WTC11 (cell line): ENCODE data around the gene UBP1. TPM values are rescaled to one million over a fixed set of nuclear protein-coding genes. Genes with fewer than 3 reads are reported as not detected.

ENCODE experiments used
- ATAC-seq: fragments of 200-7000 bp; cut with Tn5 transposase; 2 replicates; pipeline ENCODE4 v1.10.0; 2021; ENCODE audit warnings: mild to moderate bottlenecking, moderate library complexity
- CTCF ChIA-PET: fragments of 300-600 bp; sonication (Branson Sonifier 250); formaldehyde crosslinking; loops from one replicate; lab custom pipeline; 2021; ENCODE audit warnings: antibody characterized with exemption; lab: Charles Lee
- POLR2A ChIA-PET: fragments of 350-600 bp; sonication (Branson Sonifier 250); formaldehyde crosslinking; loops from one replicate; lab custom pipeline; 2021; ENCODE audit warnings: antibody characterized with exemption; lab: Charles Lee
- DNase-seq: peaks from one replicate; pipeline ENCODE4 v3.0.0; 2021; ENCODE audit warnings: low spot score
- H3K27ac Mint-ChIP-seq: 2 replicates; pipeline ENCODE4 v1.8.0; 2021; ENCODE audit warnings: mixed read lengths
- H3K27me3 Mint-ChIP-seq: 2 replicates; pipeline ENCODE4 v1.8.0; 2021; ENCODE audit warnings: low read depth, mild to moderate bottlenecking, moderate library complexity, mixed read lengths
- H3K36me3 Mint-ChIP-seq: 2 replicates; pipeline ENCODE4 v1.8.0; 2021; ENCODE audit warnings: mixed read lengths
- H3K4me1 Mint-ChIP-seq: 2 replicates; pipeline ENCODE4 v1.8.0; 2022; ENCODE audit warnings: mixed read lengths
- H3K4me3 Mint-ChIP-seq: 2 replicates; pipeline ENCODE4 v1.8.0; 2021; ENCODE audit warnings: mild to moderate bottlenecking, moderate library complexity, mixed read lengths
- H3K9me3 Mint-ChIP-seq: 2 replicates; pipeline ENCODE4 v1.8.0; 2021; ENCODE audit warnings: mixed read lengths
- AFF4 ChIP-seq: sonication (generic); formaldehyde crosslinking; IDR thresholded peaks from 2 replicates; pipeline ENCODE4 v1.8.1; 2023; ENCODE audit warnings: mild to moderate bottlenecking, missing genetic modification reagents, borderline replicate concordance
- ATF1 ChIP-seq: sonication (generic); formaldehyde crosslinking; IDR thresholded peaks from 2 replicates; pipeline ENCODE4 v1.8.1; 2023; ENCODE audit warnings: mild to moderate bottlenecking, moderate library complexity, missing genetic modification reagents
- ATF6 ChIP-seq: sonication (generic); formaldehyde crosslinking; IDR thresholded peaks from 2 replicates; pipeline ENCODE4 v1.8.1; 2023; ENCODE audit warnings: mild to moderate bottlenecking, missing genetic modification reagents
- CDX4 ChIP-seq: fragments of 250-450 bp; sonication (Bioruptor Pico); IDR thresholded peaks from 2 replicates; pipeline ENCODE4 v1.9.0; 2021; ENCODE audit warnings: moderate library complexity, mild to moderate bottlenecking, inconsistent platforms, borderline replicate concordance
- CREB1 ChIP-seq: sonication (generic); formaldehyde crosslinking; IDR thresholded peaks from 2 replicates; pipeline ENCODE4 v1.8.0; 2023; ENCODE audit warnings: mild to moderate bottlenecking, missing genetic modification reagents
- E2F1 ChIP-seq: sonication (generic); formaldehyde crosslinking; IDR thresholded peaks from 2 replicates; pipeline ENCODE4 v1.8.0; 2022; ENCODE audit warnings: mild to moderate bottlenecking, missing genetic modification reagents
- ELF4 ChIP-seq: sonication (generic); formaldehyde crosslinking; IDR thresholded peaks from 2 replicates; pipeline ENCODE4 v1.8.1; 2022; ENCODE audit warnings: low read depth, mild to moderate bottlenecking, moderate library complexity, missing genetic modification reagents
- IRF2 ChIP-seq: sonication (generic); formaldehyde crosslinking; IDR thresholded peaks from 2 replicates; pipeline ENCODE4 v1.8.0; 2022; ENCODE audit warnings: low read depth, missing genetic modification reagents, borderline replicate concordance
- MYBL2 ChIP-seq: sonication (generic); formaldehyde crosslinking; IDR thresholded peaks from 2 replicates; pipeline ENCODE4 v1.8.1; 2023; ENCODE audit warnings: mild to moderate bottlenecking, moderate library complexity, missing genetic modification reagents
- NFE2L1 ChIP-seq: sonication (generic); formaldehyde crosslinking; IDR thresholded peaks from 2 replicates; pipeline ENCODE4 v1.8.1; 2023; ENCODE audit warnings: missing genetic modification reagents
- OVOL2 ChIP-seq: fragments of 250-450 bp; sonication (Bioruptor Pico); IDR thresholded peaks from 2 replicates; pipeline ENCODE4 v1.9.0; 2021; ENCODE audit warnings: mild to moderate bottlenecking, borderline replicate concordance
- SOX15 ChIP-seq: fragments of 250-450 bp; sonication (Bioruptor Pico); IDR thresholded peaks from 2 replicates; pipeline ENCODE4 v1.9.0; 2021; ENCODE audit warnings: mild to moderate bottlenecking
- TEAD1 ChIP-seq: sonication (generic); formaldehyde crosslinking; IDR thresholded peaks from 2 replicates; pipeline ENCODE4 v1.8.0; 2022; ENCODE audit warnings: mild to moderate bottlenecking, missing genetic modification reagents
- ZNF219 ChIP-seq: sonication (generic); formaldehyde crosslinking; IDR thresholded peaks from 2 replicates; pipeline ENCODE4 v1.8.0; 2023; ENCODE audit warnings: missing genetic modification reagents, mild to moderate bottlenecking, borderline replicate concordance
- ZNF532 ChIP-seq: fragments of 250-450 bp; sonication (Bioruptor Pico); IDR thresholded peaks from 2 replicates; pipeline ENCODE4 v1.9.0; 2021; ENCODE audit warnings: mild to moderate bottlenecking, borderline replicate concordance
- total RNA-seq: library from RNA; stranded (reverse); gene quantifications from 3 replicates; pipeline ENCODE4 v1.2.3, GENCODE V29; 2021
- TF ChIP-seq, protein P1 (sequence below): sonication (generic); formaldehyde crosslinking; IDR thresholded peaks from 2 replicates; pipeline ENCODE4 v1.8.1; 2022; ENCODE audit warnings: mild to moderate bottlenecking, missing genetic modification reagents, moderate library complexity, borderline replicate concordance
- TF ChIP-seq, protein P2 (sequence below): sonication (generic); formaldehyde crosslinking; IDR thresholded peaks from 2 replicates; pipeline ENCODE4 v1.8.0; 2023; ENCODE audit warnings: mild to moderate bottlenecking, missing genetic modification reagents

UBP1 gene
- total RNA-seq, 1 experiment from 2014 or later = 72.6 TPM

GRCh38 chr3:33425453-33425852 lies 14.8 kb downstream of the UBP1 start:
- H3K4me1 Mint-ChIP-seq = peaks cover 58% of the 10 kb centered on the region
- no peak for DNase-seq
- H3K36me3 Mint-ChIP-seq = peaks cover 39% of the 10 kb centered on the region
- TF ChIP-seq AFF4 (CRISPR knock-in tag) = no peak
- no peak for TF ChIP-seq SOX15 (CRISPR knock-in tag)
- TF ChIP-seq, protein P1, sequence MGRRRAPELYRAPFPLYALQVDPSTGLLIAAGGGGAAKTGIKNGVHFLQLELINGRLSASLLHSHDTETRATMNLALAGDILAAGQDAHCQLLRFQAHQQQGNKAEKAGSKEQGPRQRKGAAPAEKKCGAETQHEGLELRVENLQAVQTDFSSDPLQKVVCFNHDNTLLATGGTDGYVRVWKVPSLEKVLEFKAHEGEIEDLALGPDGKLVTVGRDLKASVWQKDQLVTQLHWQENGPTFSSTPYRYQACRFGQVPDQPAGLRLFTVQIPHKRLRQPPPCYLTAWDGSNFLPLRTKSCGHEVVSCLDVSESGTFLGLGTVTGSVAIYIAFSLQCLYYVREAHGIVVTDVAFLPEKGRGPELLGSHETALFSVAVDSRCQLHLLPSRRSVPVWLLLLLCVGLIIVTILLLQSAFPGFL = no peak
- TF ChIP-seq NFE2L1 (CRISPR knock-in tag) = no peak
- no peak for TF ChIP-seq OVOL2 (CRISPR knock-in tag)
- TF ChIP-seq CDX4 (CRISPR knock-in tag) = no peak
- TF ChIP-seq E2F1 (CRISPR knock-in tag) = no peak
- no peak for TF ChIP-seq TEAD1 (CRISPR knock-in tag)
- TF ChIP-seq ATF1 (CRISPR knock-in tag) = no peak
- TF ChIP-seq, all 79 proteins: peak for 0
- Mint-ChIP-seq H3K9me3 (no peaks in the 10 kb centered on the region), H3K27me3 (no peaks in the 10 kb centered on the region), H3K4me3 (peak overlapping the region; percentile 23), H3K27ac (no peak overlapping the region)
- ChIA-PET POLR2A (interaction anchor here (0.9 to 1.7 kb wide), 2 partner anchors 12 to 15 kb away, joined by 6 to 7 read pairs; no protein-coding TSS in a partner anchor), CTCF (interaction anchor here (1.0 to 1.1 kb wide), 2 partner anchors 52 to 362 kb away, joined by 4 to 8 read pairs; no protein-coding TSS in a partner anchor)
- no peak for ATAC-seq

- H3K4me1 Mint-ChIP-seq = peaks cover 52% of the 10 kb centered on the region
- no peaks in the 10 kb centered on the region for H3K9me3 Mint-ChIP-seq
- H3K36me3 Mint-ChIP-seq = peaks cover 42% of the 10 kb centered on the region
- H3K27me3 Mint-ChIP-seq = no peaks in the 10 kb centered on the region
- no peak for ATAC-seq
- POLR2A ChIA-PET = interaction anchor here (1.7 kb wide), 1 partner anchor 16 kb away, joined by 7 read pairs; no protein-coding TSS in a partner anchor
- CTCF ChIA-PET = no interaction called here
- H3K4me3 Mint-ChIP-seq = peak overlapping the region; percentile 23; the same call in 1 of the 2 replicates
- H3K27ac Mint-ChIP-seq = no peak overlapping the region
- no peak for DNase-seq
- TF ChIP-seq MYBL2 (CRISPR knock-in tag) (no peak), IRF2 (CRISPR knock-in tag) (no peak), CREB1 (CRISPR knock-in tag) (no peak), ELF4 (no peak), ZNF219 (CRISPR knock-in tag) (no peak), ZNF532 (CRISPR knock-in tag) (no peak), ATF6 (no peak)
- TF ChIP-seq, protein P2, sequence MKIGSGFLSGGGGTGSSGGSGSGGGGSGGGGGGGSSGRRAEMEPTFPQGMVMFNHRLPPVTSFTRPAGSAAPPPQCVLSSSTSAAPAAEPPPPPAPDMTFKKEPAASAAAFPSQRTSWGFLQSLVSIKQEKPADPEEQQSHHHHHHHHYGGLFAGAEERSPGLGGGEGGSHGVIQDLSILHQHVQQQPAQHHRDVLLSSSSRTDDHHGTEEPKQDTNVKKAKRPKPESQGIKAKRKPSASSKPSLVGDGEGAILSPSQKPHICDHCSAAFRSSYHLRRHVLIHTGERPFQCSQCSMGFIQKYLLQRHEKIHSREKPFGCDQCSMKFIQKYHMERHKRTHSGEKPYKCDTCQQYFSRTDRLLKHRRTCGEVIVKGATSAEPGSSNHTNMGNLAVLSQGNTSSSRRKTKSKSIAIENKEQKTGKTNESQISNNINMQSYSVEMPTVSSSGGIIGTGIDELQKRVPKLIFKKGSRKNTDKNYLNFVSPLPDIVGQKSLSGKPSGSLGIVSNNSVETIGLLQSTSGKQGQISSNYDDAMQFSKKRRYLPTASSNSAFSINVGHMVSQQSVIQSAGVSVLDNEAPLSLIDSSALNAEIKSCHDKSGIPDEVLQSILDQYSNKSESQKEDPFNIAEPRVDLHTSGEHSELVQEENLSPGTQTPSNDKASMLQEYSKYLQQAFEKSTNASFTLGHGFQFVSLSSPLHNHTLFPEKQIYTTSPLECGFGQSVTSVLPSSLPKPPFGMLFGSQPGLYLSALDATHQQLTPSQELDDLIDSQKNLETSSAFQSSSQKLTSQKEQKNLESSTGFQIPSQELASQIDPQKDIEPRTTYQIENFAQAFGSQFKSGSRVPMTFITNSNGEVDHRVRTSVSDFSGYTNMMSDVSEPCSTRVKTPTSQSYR (CRISPR knock-in tag) = no peak
These were observed 15.4 kb downstream of the UBP1 start for GRCh38 chr3:33424606-33425452.
